Activated gamma-delta T cell (primary cell): ENCODE measurements around the gene EYA2.

Source experiments
- DNase-seq: peaks from one replicate; lab custom pipeline; 2025; lab: John Stamatoyannopoulos, UW

Gene EYA2

GRCh38 chr20:47227119-47227518 is 332.5 kb downstream of the EYA2 start:
- DNase-seq: no peak

DNA sequence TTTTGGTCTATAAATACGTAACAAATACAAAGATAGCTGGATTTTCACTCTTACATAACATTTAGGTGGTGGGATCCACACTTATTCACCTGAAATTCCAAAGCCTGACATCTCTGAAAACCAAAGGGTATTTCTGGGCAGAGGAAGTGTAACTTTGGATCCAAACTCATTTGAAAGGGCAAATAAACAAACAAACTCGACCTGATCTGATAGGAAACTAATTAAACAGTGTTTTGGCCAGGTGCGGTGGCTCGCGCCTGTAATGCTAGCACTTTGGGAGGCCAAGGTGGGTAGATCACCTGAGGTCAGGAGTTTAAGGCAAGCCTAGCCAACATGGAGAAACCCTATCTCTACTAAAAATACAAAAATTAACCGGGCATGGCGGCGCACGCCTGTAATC is 332.9 kb downstream of the EYA2 start:
- DNase-seq: no peak

- no peak for DNase-seq
Measured at GRCh38 chr20:47228654-47229053, 334.0 kb downstream of the EYA2 start.

- DNase-seq: no peak
Measured at GRCh38 chr20:47230811-47231256, 336.2 kb downstream of the EYA2 start.

- DNase-seq: no peak
Measured at GRCh38 chr20:47231382-47232039, 336.9 kb downstream of the EYA2 start.

GRCh38 chr20:47232518-47232917 is 337.9 kb downstream of the EYA2 start:
- no peak for DNase-seq

GRCh38 chr20:47233333-47234188 is 338.9 kb downstream of the EYA2 start:
- no peak for DNase-seq

- DNase-seq: no peak
Measured at GRCh38 chr20:47235111-47235510, 340.5 kb downstream of the EYA2 start.

DNA sequence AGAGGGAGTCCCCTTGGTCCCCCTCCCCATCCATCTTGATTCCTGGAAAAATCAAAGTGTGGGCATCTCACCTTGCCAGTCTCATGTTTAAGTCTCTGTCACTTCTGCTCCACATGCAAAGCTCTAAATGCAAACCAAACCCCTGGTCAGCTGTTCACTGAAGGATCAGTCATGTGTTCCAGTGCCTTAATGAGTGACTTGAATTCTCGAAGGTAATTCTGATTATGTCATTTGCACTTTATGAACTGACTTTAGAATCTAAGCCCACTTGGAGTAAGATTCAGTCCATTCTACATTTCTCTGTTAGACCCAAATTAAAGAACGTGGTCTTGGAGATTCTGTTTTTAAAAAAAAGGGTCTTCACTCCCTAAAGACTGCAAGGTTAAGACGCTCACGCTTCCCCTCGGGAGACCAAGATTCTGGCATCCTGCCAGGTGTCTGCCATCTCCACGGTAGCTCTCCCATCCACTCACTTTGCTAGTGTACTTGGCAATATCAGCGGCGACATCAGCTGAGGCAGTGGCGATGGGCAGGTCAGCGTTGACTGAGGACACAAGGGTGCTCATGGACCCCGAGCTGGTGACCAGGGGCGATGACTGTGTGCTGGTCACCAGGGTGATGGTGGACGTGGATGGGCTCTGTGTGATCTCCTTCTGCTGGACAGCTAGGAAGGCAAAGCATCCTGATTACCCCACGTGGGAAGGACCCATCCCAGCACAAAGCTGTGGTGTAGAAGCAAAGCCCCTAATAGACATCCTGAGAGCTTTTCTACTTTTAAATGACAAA is 341.4 kb downstream of the EYA2 start:
- DNase-seq: no peak

- no peak for DNase-seq
Measured at GRCh38 chr20:47236639-47236900, 341.9 kb downstream of the EYA2 start.

DNA sequence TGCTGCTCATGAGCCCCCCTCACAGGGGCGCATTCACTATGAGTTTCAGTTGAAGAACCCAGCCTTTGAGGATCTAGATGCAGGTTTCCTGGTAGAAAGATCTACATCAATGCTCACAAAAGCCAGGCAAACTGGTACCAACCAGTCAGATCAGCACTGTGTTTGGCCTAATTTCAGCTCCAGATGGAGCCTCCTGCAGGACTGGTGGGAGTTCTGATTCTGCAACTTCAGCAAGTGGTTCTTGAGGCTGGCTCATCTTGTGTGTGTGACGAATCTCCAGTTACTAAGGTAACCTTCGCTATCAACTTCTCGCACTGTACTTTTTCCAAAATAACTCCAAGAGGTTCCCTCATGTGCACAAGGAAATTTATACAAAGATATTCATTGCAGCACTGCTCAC is 343.1 kb downstream of the EYA2 start:
- no peak for DNase-seq
